Activated CD4-positive, alpha-beta T cell treated with anti-CD3 and anti-CD28 coated beads, Interleukin-2, amount 50 U/mL, for 1 hour (primary cell): ENCODE data around the gene EIF6.
A peak's percentile ranks its signal among the peaks of the same experiment; 100 is the strongest.

Experiments used
- DNase-seq: peaks from one replicate; pipeline ENCODE4 v3.0.0-alpha.2; 2020

Gene EIF6

GRCh38 chr20:35312318-35312717 lies 27.7 kb upstream of the EIF6 start:
- DNase-seq, result no peak

- DNase-seq, result no peak
These were observed 27.2 kb upstream of the EIF6 start for GRCh38 chr20:35311822-35312221.

GRCh38 chr20:35311409-35311808 lies 26.8 kb upstream of the EIF6 start:
- no peak for DNase-seq

- no peak for DNase-seq
These were observed 23.4 kb upstream of the EIF6 start for GRCh38 chr20:35307666-35308653.

- peak; percentile 22 for DNase-seq
These were observed 22.5 kb upstream of the EIF6 start for GRCh38 chr20:35306931-35307517.

- DNase-seq, result no peak
These were observed 21.3 kb upstream of the EIF6 start for GRCh38 chr20:35305682-35306556.

GRCh38 chr20:35304956-35305355 lies 20.4 kb upstream of the EIF6 start:
- no peak for DNase-seq

- DNase-seq, result peak; percentile 79
These were observed 19.3 kb upstream of the EIF6 start for GRCh38 chr20:35303735-35304491.

GRCh38 chr20:35303382-35303734 lies 18.8 kb upstream of the EIF6 start:
- DNase-seq, result no peak

- DNase-seq, result no peak
These were observed 18.1 kb upstream of the EIF6 start for GRCh38 chr20:35302421-35303335.

GRCh38 chr20:35301426-35301825 lies 16.9 kb upstream of the EIF6 start:
- no peak for DNase-seq

GRCh38 chr20:35300469-35301262 lies 16.1 kb upstream of the EIF6 start:
- DNase-seq, result no peak

- no peak for DNase-seq
These were observed 15.2 kb upstream of the EIF6 start for GRCh38 chr20:35299780-35300179.

- no peak for DNase-seq
These were observed 13.7 kb upstream of the EIF6 start for GRCh38 chr20:35298264-35298663.

- DNase-seq, result no peak
These were observed 13.2 kb upstream of the EIF6 start for GRCh38 chr20:35297740-35298139.

- no peak for DNase-seq
These were observed 12.6 kb upstream of the EIF6 start for GRCh38 chr20:35297155-35297554.

- DNase-seq, result no peak
These were observed 11.6 kb upstream of the EIF6 start for GRCh38 chr20:35296101-35296554.

GRCh38 chr20:35295674-35296073 lies 11.1 kb upstream of the EIF6 start:
- no peak for DNase-seq

- no peak for DNase-seq
These were observed 10.5 kb upstream of the EIF6 start for GRCh38 chr20:35295058-35295457.

GRCh38 chr20:35294293-35294685 lies 9.7 kb upstream of the EIF6 start:
- no peak for DNase-seq
